ENCODE results near the gene RBM20.

RBM20 gene

DNA sequence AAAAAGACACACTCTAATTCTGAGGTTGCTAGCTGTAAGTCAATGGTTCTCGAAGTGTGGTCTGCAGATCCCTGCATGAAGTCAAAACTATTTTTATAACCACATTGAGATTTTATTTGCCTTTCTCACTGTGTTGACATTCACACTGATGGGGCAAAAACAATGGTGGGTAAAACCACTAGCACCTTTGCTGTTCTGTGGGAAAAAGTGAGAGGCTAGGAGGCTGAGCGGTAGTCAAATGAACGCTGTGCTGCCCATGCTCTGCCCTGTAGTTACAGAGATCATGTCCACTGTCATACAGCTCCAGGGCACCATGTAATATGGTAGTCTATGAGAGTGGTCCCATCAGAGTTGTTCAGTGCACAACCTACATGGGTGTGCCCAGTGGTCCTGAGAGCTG, 206.0 kb downstream of the RBM20 start:
- DNase-seq, result no peak

DNA sequence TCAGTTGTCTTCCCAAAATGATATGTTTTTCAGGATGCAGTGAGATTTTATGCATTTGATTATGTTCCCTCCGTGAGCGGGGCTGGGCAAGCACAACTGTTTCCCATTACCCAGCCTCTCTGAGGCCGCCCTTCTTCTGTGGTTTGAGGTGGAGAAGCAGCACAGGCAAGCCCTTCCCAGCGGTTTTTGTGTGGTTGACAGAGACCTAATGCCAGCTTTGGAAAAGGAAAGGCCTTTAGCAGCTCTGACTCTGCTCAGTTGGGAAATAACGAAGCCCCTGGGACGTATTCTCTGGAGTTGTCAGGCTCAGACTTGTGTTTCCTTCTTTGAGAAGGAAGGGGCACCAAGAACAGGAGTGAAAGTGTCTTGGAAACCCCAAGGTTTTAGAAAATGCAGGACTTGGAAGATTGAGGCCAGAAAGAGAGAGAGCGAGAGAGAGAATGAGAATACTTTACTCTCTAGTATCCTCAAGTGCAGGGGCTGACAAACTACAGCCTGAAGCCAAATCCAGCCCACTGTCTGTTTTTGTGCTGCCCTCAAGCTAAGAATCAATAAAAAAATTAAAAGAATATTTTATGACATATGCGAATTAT, 207.0 kb downstream of the RBM20 start:
- no peak for DNase-seq

DNA sequence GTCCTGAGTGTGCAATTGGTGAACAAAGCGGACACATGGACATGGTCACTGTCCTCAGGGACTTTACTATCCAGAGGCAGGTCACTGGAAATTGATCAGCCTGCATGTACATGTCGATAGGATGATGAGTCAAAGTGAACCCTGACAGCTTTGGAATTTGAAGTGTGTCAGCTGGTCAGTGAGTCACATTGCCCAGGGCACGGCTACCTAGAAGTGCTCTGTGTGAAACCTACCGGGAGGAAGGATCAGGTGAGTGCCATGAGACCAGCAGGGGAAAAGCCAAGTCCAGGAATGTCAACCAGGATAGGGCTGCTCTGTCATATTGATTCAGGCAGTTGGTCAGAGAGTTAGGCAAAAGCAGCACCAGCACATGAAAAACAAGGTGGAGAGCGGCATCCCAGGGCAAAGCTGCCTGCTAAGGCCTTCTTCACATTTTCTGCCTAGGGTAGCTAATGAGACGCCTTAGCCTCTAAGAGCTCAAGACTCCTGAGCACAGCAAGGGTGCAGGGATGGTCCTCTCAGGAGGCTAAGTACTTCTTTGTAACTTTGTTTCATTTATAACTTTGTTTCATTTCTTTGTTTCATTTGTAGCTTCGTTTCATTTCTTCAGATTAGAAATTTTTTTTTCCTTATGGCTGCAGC, 208.2 kb downstream of the RBM20 start:
- no peak for DNase-seq

DNA sequence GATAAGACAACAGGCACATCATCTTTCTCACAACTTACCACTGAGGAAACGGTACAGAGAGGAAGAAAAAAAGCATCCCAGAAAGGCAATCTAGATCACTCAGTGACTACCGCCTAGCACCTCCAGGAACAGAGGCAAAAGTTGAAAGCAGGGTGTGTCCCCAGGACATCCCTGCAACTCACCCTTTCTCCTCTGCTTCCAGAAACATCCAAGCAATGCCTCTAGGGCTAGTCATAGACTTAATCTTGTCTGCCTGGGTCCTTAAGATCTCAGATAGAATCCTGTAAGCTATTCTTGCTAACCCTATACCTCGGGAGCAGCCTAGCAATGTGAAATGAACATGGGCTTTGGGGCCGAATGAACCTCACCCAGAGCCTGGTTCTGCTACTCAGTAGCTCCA, 208.8 kb downstream of the RBM20 start:
- no peak for DNase-seq

DNA sequence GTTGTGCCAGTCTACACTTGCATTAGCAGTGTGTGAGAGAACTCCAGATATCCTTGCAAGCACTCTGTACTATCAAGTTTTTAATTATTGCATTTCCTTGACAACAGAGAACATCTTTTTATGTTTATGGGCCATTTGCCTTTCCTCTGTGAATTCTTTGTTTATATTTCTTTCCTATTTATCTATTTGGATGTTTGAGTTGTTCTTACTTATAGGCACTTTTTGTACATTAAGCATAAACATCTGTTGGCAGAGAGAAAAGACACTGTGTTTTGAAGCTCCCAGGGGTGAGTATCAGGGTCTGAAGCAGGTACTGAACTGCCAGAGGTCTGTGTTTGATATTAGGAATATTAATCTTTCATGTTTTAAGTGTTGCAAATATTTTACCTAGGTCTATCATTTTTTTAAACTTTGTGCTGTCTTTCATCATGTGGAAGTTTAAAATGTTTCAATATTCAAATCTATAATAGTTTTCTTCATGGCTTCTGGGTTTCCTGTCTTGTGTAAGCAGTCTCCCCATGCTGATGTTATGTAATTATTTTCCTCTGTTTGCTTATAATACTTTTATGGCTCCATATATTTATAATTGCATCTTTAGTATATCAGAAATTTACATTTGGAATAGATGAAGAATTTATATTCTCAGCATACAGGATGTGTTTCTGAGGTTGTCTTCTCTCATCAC, 209.9 kb downstream of the RBM20 start:
- no peak for DNase-seq

DNA sequence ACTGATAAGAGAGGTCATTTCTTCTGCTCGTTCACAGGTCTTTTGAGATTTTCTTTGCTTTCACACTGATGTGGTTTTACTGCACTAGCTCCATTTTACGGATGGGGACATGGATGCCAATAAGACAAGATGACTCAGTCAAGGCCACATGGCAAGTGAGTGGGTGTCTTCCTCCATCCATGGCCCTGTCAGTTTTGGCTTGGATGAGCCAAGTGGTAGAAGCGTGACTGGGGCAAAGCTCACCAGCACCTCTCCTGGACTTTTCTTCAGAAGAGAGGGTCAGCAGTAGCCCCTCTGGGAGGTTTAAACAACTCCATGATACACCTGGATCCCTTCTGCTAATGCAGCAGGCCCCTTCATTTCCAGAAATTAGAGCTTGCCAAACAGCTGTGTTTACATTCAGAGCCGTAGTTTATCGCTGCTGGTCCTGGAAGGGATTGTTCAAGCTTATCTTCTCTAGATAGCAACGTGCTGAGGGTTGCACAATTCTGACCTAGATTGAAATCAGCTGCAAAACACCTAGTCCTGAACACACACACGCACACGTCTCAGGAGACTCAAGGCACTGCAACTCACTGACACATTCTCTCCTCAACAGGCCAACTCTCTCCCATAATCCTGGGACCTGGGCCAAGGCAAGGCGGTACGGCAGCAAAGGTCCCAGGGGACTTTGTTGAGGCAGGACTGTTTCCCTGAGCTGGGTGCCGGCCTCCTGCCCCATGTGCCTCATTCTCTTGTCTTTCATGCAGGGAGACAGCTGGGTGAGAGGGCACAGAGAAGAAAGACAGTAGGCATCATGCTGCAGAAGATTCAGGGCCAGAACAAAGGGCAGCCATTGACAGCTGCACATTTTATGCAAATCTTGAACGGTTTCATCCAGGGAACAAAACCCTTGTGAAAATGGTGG, 213.4 kb downstream of the RBM20 start:
- DNase-seq, result peak in 17 of 56 donors; percentile 23 to 67 (median 30)

DNA sequence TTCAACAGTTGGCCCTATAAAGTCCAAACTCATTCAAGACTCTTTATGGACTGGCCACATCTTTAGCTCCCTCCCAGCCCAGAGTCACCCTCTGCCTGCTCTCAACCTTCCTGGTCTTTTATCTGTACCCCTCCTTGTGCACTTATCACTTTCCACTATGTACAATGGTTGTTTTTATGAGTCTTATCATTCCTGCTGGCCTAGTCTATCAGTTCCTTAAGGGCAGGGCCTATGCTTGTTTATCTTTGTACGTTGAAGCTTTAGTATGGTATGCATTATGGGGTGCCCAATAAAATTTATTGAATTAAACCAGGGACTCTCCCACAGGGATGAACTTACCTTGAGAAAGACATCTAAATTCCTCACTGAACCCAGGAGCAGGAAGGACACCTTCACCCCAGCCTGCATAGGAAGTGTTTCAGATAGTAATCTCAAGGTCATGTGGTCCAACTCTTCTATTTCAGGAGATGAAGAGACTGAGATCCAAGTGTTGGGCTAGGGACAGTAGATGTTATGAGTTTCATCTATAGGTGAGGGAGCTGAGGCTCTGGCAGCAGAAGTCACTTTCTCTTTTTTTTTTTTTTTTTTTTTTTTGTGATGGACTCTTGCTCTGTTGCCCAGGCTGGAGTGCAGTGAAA, 214.3 kb downstream of the RBM20 start:
- no peak for DNase-seq

DNA sequence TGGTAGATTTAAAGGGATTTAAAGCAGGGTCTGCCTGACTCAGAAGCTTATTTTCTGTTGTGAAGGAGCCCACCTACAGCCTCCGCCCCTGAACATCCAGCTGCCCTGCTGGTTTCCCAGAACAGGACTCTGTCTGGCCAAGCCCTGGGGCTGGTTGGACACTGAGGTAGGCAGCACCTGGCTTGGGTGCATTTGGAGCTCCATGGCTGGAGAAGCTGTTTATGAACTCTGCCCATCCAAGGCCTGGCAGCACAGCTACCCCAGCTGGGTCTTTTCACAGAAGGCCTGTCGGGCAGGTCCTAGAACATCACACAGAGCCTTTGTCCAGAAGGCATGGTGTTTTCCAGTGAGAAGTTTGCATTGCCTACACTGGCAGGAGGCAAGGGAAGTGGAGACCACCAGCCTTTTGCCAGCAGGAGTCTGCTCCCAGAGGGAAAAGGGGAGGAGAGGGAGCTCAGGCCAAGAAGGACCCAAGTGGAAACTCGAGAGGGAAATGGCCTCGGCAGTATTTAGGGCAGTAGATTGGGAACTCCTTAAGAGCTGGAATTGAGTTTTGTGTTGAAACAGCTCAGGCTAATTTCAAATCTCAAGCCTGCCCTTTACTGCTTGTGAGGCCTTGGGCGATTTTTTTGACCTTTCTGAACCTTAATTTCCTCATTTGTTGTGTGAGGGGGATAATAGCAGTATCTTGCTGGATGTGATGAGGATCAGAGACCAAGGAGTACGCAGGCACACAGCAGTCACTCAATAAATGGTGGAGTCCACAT, 215.3 kb downstream of the RBM20 start:
- peak in 2 of 56 donors; percentile 9 to 26 for DNase-seq

DNA sequence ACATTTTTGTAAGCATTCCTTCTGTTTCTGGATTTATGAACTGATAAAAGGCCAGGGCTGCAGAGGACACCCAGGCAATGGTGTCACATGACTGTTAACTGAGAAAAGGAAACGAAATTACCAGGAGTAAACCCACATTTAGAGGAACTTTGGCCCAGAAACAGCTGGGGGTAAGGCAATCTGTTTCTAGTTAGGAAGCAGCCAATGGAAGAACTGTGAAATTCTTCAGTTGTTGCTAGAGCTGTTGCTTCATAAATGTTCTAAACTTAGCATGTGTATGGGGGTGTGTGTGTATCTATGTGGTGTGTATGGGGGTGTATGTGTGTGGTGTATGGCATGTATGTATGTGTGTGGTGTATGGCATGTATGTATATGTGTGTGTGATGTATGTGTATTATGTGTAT, 215.8 kb downstream of the RBM20 start:
- no peak for DNase-seq

DNA sequence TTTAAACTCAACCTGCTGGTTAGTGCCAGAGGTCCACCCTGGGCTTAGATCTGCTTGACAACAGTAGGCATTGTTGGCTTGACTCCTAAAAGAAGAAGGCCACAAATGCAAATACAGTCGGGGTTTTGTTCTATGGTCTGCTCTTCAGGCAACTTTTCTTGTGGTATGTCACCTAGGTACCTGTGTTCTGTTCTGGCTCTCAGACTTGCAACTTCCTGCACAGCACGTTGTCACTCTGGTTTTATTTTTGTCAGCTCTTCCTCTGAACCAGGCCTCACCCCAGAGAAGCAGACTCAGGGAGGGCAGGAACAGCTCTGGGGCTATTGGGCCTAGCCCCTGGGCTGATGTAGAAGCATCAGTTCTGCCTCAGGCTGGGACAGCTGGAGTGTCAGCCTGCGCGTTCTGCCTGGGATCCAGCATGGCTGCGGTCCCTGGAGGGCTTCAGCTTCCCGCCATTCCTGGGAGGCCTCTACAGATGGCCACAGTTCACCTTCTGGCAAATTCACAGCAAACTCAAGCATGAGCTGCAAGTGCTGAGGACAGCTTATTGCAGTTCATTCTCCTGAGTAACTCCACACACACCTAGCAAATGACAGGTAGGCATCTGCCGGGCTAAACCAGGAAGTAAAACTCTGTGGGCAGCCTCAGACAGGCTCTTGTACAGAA, 216.6 kb downstream of the RBM20 start:
- no peak for DNase-seq

DNA sequence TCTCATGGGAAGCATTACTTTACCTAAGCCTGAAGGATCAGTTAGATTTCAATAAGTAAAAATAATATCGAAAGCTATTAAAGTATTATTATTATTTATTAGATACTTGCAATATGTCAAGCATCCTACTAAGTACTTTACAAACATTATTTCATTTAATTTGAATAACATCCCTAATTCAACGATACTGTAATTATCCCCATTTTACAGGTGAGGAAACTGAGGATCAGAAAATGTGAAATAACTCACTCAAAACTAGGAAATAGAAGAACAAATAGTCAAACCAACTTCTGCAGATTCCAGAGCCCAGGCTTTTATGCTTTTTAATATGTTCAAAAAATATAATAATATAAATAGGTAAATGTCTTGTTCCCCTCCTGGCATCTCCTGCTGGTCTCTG, 217.3 kb downstream of the RBM20 start:
- no peak for DNase-seq

DNA sequence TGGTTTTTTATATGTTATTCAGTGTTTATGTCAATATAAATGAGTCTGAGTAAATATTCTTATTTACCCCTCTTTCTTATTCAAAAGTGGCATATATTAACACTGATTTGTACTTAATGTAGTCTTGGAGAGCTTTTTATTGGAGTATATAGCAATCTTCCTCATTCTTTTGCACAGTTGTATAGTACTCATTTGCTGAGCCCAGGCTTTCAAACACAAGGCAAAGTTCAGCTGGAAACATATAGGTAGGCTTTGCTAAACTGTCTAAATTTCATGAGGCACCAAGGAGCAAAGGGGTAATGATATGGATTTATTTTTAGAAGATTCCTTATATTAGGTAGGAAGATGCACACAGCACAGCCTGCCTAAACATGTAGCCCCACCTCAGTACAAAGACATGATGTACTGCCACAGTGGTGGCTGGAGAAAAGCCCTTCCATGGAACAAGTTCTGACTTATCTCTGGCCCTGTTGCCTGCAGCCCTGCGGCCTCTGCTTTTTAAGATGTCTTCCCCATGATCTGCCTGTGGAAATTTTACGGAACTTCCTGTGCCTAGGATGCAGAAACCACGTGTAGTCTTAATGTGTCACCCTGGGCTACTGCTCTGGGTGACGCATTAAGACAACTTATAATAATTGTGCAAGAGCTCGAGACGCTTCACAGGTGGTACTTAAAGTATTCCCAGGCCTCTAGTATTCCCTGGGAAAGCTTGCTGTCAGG, 218.0 kb downstream of the RBM20 start:
- DNase-seq, result no peak

DNA sequence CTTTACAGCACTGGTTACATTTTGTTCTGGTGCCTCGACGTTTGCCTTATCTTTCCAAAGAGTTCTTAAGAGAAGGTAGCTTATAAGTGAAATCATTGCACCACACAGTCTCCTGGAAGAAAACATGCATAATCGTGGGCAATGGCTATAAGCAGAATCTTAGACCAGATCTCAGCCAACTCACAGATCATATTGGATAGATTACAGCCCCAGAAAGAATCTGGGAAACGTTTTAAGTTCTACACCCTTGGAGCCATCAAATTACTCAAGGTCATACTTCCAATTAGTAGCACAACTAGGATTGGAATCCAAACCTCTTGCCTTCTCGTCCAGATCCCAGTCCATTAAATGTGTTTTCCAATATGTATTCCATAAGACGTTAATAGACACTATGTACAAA, 218.8 kb downstream of the RBM20 start:
- DNase-seq, result no peak

DNA sequence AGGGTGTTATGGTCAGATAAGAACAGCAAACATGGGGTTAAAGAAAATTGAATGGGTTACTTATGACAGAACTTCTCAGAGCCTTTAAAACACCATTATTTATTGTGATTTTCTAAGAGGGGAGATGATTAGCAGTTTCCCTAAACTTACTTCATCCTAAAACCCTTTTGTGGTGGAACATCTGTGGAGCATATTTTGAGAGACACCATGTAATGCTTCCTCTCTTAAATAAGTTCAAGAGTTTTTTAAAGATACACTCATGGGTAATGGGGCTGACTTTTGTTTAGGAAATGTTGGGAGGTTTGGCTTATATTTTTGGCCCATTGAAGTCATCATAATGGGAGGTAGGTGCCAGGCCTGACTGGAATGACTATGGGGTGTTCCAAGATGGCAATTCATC, 219.2 kb downstream of the RBM20 start:
- no peak for DNase-seq

DNA sequence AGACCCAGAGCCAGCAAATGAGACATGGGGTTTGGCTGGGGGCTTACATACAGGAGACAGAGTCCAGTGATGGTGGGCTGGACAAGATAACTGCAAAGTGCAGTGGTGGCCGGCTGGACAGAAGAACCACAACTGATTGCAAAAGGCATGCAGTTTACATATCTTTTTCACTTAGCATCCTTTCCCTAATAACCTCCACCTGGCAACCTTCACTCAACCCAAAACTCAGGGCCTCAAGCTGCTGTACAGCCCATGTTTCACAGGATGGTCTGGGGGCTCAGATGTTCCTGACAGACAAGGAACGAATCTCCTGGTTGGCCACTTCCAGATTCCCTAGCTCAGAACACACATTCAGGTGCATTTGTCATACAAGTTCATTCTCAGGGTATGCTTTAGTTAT, 219.8 kb downstream of the RBM20 start:
- no peak for DNase-seq

DNA sequence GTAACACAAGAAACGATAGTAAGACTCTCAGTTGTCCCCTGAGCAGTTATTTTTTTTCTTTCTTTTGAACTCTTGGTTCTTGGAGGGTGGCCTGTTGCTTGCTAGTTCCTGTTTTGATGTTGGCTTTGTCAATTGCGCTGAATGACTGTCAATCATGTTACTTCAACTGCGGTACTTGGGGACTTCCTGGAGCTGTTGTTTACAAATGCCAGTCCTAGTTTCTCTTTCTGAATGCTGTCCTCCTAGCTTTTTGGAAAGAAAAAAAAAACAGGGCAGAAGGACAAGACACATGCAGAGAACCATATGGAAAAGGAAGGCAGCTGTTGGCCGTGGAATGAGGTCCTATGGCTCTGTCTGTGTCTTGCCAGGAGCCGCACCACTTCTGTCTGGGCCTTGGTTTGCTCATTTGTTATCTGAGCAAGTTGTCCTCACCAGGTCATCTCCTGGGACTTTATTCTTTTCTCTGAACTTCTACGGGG, 220.6 kb downstream of the RBM20 start:
- peak in 1 of 56 donors; percentile 24 for DNase-seq

DNA sequence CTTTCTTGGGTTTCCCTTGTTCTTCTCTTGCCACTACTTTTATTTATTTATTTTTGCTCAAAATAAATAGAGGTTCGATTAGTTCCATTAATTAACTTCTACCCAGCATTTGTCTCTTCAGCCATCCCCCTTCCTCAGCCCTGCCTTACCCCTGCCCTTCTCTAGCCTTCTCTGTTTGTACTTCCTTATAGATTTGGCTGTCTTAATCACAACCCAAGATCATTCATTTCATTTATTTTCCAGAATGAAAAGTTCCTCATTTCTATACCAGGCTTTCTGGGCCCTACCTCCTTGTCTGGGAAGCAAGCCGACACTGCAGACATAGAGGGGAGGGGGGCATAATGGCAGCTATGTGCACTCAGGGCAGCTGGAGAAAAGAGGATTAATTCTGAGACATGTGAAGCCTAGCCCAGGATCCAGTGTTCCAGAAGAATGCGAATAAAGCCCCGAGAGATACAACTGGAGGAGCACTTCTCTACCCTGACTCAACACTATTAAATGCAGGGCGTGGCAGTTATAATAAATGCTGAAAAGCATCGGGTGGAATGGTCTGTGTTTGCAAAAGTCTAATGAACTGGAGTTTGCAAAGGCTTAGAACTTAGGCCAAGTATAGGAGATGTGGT, 221.2 kb downstream of the RBM20 start:
- no peak for DNase-seq

DNA sequence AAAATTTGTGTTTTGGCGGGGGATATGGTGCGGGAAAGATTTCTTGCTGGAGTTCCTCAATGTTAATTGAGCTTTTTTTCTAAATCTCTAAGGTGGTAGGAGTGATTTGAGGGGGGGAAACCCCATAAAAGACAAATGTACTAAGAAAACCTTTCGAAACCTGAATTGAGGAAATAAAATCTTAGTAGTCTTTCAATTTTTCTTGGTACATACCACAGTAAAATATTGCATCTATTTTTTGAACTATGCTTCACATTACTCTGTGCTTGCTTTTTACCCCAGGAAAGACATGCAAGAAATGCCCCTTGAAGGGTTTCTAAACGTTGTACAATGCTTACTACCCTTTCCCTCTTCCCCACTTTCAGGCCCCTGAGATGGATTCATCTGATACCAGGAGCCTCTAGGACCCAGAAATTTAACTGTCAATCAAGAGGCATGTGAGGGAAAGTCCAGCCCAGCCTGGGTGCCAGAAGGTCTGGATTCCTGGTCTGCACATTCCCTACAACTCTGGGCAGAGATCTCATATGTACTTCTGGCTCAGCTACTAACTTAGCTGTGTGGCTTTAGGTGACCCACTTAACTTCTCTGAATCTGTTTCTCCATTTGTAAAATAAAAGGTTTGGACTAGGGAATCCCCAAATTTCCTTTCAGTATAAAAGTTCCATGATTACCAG, 221.8 kb downstream of the RBM20 start:
- DNase-seq, result no peak
